Activated B cell treated with CpG ODN at 0.5 μM for 24 hours (primary cell): ENCODE data around the gene MOGAT1. TPM values are rescaled to one million over a fixed set of nuclear protein-coding genes. Genes with fewer than 3 reads are reported as not detected.

ENCODE experiments used
- ATAC-seq: fragments of 200-7000 bp; cut with Tn5 transposase; one replicate; pipeline ENCODE4 v1.10.0; 2021; ENCODE audit warnings: low read depth, mild to moderate bottlenecking, moderate library complexity
- CTCF ChIA-PET: fragments of 350-600 bp; sonication (Branson Sonifier 250); formaldehyde crosslinking; loops from one replicate; lab custom pipeline; 2021; ENCODE audit warnings: antibody characterized with exemption; lab: Charles Lee
- POLR2A ChIA-PET: fragments of 350-600 bp; sonication (Branson Sonifier 250); formaldehyde crosslinking; loops from one replicate; lab custom pipeline; 2021; ENCODE audit warnings: antibody characterized with exemption; lab: Charles Lee
- DNase-seq: peaks from one replicate; pipeline ENCODE4 v3.0.0; 2022
- H3K27ac Mint-ChIP-seq: one replicate; pipeline ENCODE4 v1.8.0; 2020; ENCODE audit warnings: mixed read lengths
- H3K27me3 Mint-ChIP-seq: one replicate; pipeline ENCODE4 v1.8.0; 2021; ENCODE audit warnings: mixed read lengths
- H3K36me3 Mint-ChIP-seq: one replicate; pipeline ENCODE4 v1.8.0; 2021; ENCODE audit warnings: low read depth, mixed read lengths
- H3K4me1 Mint-ChIP-seq: one replicate; pipeline ENCODE4 v1.8.0; 2021; ENCODE audit warnings: mixed read lengths
- H3K4me3 Mint-ChIP-seq: one replicate; pipeline ENCODE4 v1.8.0; 2020; ENCODE audit warnings: mild to moderate bottlenecking, mixed read lengths
- H3K9me3 Mint-ChIP-seq: one replicate; pipeline ENCODE4 v1.8.0; 2020; ENCODE audit warnings: mixed read lengths
- CTCF ChIP-seq: fragments of 200-600 bp; IDR thresholded peaks from one replicate; pipeline ENCODE4 v1.8.0; 2022; ENCODE audit warnings: antibody characterized with exemption, mild to moderate bottlenecking
- intact Hi-C: fragments of 100-400 bp; cut with micrococcal nuclease; formaldehyde crosslinking; loops from one replicate; pipeline ENCODE4 v1.15.1; 2024
- total RNA-seq: library from RNA; stranded (reverse); gene quantifications from 2 replicates; pipeline ENCODE4 v1.2.3, GENCODE V29; 2022

The MOGAT1 gene
- total RNA-seq, 1 donor from 2014 or later: not detected

- Mint-ChIP-seq H3K36me3 (no peaks in the 10 kb centered on the region), H3K9me3 (no peaks in the 10 kb centered on the region), H3K27me3 (no peaks in the 10 kb centered on the region), H3K27ac (no peak overlapping the region), H3K4me3 (no peak overlapping the region), H3K4me1 (peaks cover 3% of the 10 kb centered on the region)
- ATAC-seq: no peak
- POLR2A ChIA-PET: no interaction called here
- DNase-seq: no peak
- intact Hi-C loops: no loop called here
- CTCF ChIA-PET: no interaction called here
- no peak for TF ChIP-seq CTCF
These were observed 61.2 kb downstream of the MOGAT1 start for GRCh38 chr2:222732489-222733178.

GRCh38 chr2:222733470-222733845 lies 62.0 kb downstream of the MOGAT1 start:
- Mint-ChIP-seq H3K27me3 (no peaks in the 10 kb centered on the region), H3K27ac (no peak overlapping the region), H3K36me3 (no peaks in the 10 kb centered on the region), H3K4me1 (peaks cover 3% of the 10 kb centered on the region), H3K9me3 (no peaks in the 10 kb centered on the region), H3K4me3 (no peak overlapping the region)
- ATAC-seq (no peak), DNase-seq (no peak)
- TF ChIP-seq CTCF: no peak
- intact Hi-C loops: no loop called here
- POLR2A ChIA-PET: no interaction called here
- CTCF ChIA-PET: no interaction called here

- ChIA-PET POLR2A (no interaction called here), CTCF (no interaction called here)
- ATAC-seq (no peak), DNase-seq (no peak)
- Mint-ChIP-seq H3K9me3 (no peaks in the 10 kb centered on the region), H3K4me3 (no peak overlapping the region), H3K27me3 (no peaks in the 10 kb centered on the region), H3K4me1 (peaks cover 3% of the 10 kb centered on the region), H3K27ac (no peak overlapping the region), H3K36me3 (no peaks in the 10 kb centered on the region)
- intact Hi-C loops: no loop called here
- TF ChIP-seq CTCF: no peak
These were observed 62.6 kb downstream of the MOGAT1 start for GRCh38 chr2:222733846-222734702.

- Mint-ChIP-seq H3K27me3 (no peaks in the 10 kb centered on the region), H3K9me3 (no peaks in the 10 kb centered on the region), H3K36me3 (no peaks in the 10 kb centered on the region), H3K4me3 (no peak overlapping the region), H3K27ac (no peak overlapping the region), H3K4me1 (peaks cover 3% of the 10 kb centered on the region)
- POLR2A ChIA-PET: no interaction called here
- CTCF ChIA-PET: no interaction called here
- ATAC-seq (no peak), DNase-seq (no peak)
- intact Hi-C loops: no loop called here
- no peak for TF ChIP-seq CTCF
These were observed 63.2 kb downstream of the MOGAT1 start for GRCh38 chr2:222734703-222735014.

- H3K4me3 Mint-ChIP-seq: no peak overlapping the region
- ChIA-PET POLR2A (no interaction called here), CTCF (interaction anchor here (1.0 kb wide), 1 partner anchor 167 kb away, joined by 3 read pairs; no protein-coding TSS in a partner anchor)
- no peak for TF ChIP-seq CTCF
- intact Hi-C loops: no loop called here
- H3K27ac Mint-ChIP-seq: no peak overlapping the region
- no peaks in the 10 kb centered on the region for H3K4me1 Mint-ChIP-seq
- H3K27me3 Mint-ChIP-seq: peaks cover 2% of the 10 kb centered on the region
- no peaks in the 10 kb centered on the region for H3K36me3 Mint-ChIP-seq
- no peaks in the 10 kb centered on the region for H3K9me3 Mint-ChIP-seq
- no peak for DNase-seq
- ATAC-seq: no peak
These were observed 64.8 kb downstream of the MOGAT1 start for GRCh38 chr2:222736301-222736700.
